ENCODE data around the gene OOSP4B. TPM values are rescaled to one million over a fixed set of nuclear protein-coding genes. Genes with fewer than 3 reads are reported as not detected.

OOSP4B gene
- total and polyA plus RNA-seq, 2 donors (not counting 1 experiment from before 2014, with no cell fraction given) = not detected

DNA sequence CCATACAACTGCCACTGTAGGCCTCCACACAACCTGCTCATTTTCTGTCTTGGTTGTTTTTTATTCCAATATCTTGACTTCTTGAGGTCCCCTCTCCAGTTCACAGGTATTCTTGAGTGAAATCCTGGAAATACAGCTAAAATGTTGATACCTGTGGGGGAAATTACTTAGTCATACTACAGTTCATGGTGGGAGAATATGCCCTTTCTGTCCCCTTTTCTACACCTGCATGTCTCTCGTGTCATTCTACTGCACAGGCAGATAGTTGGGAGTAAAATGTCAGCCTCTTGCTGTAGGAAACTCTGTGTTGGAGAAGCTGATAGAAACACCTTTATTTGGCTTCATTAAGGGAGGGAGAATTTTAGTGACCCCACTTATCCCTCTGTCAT, 48.6 kb upstream of the OOSP4B start:
- H3K27ac ChIP-seq (ENCODE audit: low read length in 2 of 2) = no peak overlapping the region
- CTCF ChIA-PET = no interaction called here
- H4K20me1 ChIP-seq (ENCODE audit: control insufficient read depth, insufficient read depth, low read length, poor library complexity, severe bottlenecking) = no peaks in the 10 kb centered on the region
- intact Hi-C loops (cut with micrococcal nuclease) = no loop called here
- no peaks in the 10 kb centered on the region for H3K4me1 ChIP-seq (ENCODE audit: control insufficient read depth in 2 of 2, insufficient read depth in 2 of 2, low read length in 2 of 2)
- H3K9me3 Mint-ChIP-seq (ENCODE audit: insufficient read depth) = no peaks in the 10 kb centered on the region
- H3K36me3 ChIP-seq (replicated peaks in 1 of 2; ENCODE audit: control extremely low read depth in 1 of 2, control insufficient read depth in 1 of 2, extremely low read depth in 1 of 2, insufficient read depth in 2 of 2, low read length in 1 of 2) = no peaks in the 10 kb centered on the region
- no peak for TF ChIP-seq EZH2 (IDR thresholded peaks at IDR 0.05; ENCODE audit: borderline replicate concordance, insufficient read depth, low read depth, low read length, poor library complexity, severe bottlenecking)
- TF ChIP-seq, protein P1, sequence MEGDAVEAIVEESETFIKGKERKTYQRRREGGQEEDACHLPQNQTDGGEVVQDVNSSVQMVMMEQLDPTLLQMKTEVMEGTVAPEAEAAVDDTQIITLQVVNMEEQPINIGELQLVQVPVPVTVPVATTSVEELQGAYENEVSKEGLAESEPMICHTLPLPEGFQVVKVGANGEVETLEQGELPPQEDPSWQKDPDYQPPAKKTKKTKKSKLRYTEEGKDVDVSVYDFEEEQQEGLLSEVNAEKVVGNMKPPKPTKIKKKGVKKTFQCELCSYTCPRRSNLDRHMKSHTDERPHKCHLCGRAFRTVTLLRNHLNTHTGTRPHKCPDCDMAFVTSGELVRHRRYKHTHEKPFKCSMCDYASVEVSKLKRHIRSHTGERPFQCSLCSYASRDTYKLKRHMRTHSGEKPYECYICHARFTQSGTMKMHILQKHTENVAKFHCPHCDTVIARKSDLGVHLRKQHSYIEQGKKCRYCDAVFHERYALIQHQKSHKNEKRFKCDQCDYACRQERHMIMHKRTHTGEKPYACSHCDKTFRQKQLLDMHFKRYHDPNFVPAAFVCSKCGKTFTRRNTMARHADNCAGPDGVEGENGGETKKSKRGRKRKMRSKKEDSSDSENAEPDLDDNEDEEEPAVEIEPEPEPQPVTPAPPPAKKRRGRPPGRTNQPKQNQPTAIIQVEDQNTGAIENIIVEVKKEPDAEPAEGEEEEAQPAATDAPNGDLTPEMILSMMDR (IDR thresholded peaks at IDR 0.05) = no peak
- POLR2A ChIA-PET = no interaction called here
- H3K27ac Mint-ChIP-seq = no peak overlapping the region
- no peak overlapping the region for H3K4me3 ChIP-seq (ENCODE audit: control extremely low read depth in 1 of 5, extremely low read depth in 1 of 5, insufficient read depth in 1 of 5, low read depth in 2 of 5, low read length in 4 of 5)
- WGBS (ENCODE audit: insufficient coverage) = no CpG with 5 or more reads among the region's 1 CpG
- H3K4me2 ChIP-seq (replicated peaks; ENCODE audit: low read depth, low read length, poor library complexity, severe bottlenecking) = no peak overlapping the region
- H3K27me3 ChIP-seq (replicated peaks in 1 of 4; ENCODE audit: control extremely low read depth in 1 of 4, control insufficient read depth in 3 of 4, insufficient read depth in 4 of 4, low read length in 3 of 4) = no peaks in the 10 kb centered on the region
- H3K9ac ChIP-seq (ENCODE audit: low read length) = no peak overlapping the region
- H3K27me3 Mint-ChIP-seq = peaks cover 26% of the 10 kb centered on the region
- ATAC-seq (ENCODE audit: low read depth) (no peak), DNase-seq (no peak)
- H2AFZ ChIP-seq (ENCODE audit: insufficient read depth, low read depth, low read length, poor library complexity, severe bottlenecking) = no peak overlapping the region
- no peaks in the 10 kb centered on the region for H3K79me2 ChIP-seq (ENCODE audit: control insufficient read depth, insufficient read depth, low read length)
- H3K9me3 ChIP-seq (ENCODE audit: control extremely low read depth in 1 of 3, control insufficient read depth in 2 of 3, insufficient read depth in 1 of 3, low read length in 2 of 3) = no peaks in the 10 kb centered on the region
- H3K4me3 Mint-ChIP-seq = no peak overlapping the region
- H3K4me1 Mint-ChIP-seq = no peaks in the 10 kb centered on the region

DNA sequence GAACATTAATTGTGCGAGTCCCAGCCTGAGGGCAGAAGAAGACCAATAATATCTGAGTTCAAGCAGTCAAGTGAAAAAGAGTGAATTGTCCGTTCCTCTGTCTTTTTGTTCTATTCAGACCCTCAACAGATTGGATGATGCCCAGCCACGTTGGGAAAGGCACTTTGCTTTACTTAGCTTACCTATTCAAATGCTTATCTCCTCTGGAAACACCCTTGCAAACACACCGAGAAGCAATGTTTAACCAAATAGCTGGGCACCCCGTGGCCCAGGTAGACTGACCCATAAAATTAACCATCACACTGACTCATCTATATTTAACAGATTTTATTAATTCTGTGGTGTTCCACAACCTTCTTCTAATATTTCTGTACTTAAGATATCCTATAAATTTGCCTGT, 43.9 kb upstream of the OOSP4B start:
- ATAC-seq (ENCODE audit: low read depth) (no peak), DNase-seq (no peak)
- no peak overlapping the region for H3K27ac ChIP-seq (ENCODE audit: low read length in 2 of 2)
- POLR2A ChIA-PET = no interaction called here
- no peaks in the 10 kb centered on the region for H3K36me3 ChIP-seq (replicated peaks in 1 of 2; ENCODE audit: control extremely low read depth in 1 of 2, control insufficient read depth in 1 of 2, extremely low read depth in 1 of 2, insufficient read depth in 2 of 2, low read length in 1 of 2)
- no peaks in the 10 kb centered on the region for H3K9me3 ChIP-seq (ENCODE audit: control extremely low read depth in 1 of 3, control insufficient read depth in 2 of 3, insufficient read depth in 1 of 3, low read length in 2 of 3)
- intact Hi-C loops (cut with micrococcal nuclease) = no loop called here
- Mint-ChIP-seq H3K4me3 (no peak overlapping the region), H3K27ac (no peak overlapping the region), H3K27me3 (peaks cover 14% of the 10 kb centered on the region), H3K9me3 (ENCODE audit: insufficient read depth) (no peaks in the 10 kb centered on the region), H3K4me1 (no peaks in the 10 kb centered on the region)
- no peaks in the 10 kb centered on the region for H4K20me1 ChIP-seq (ENCODE audit: control insufficient read depth, insufficient read depth, low read length, poor library complexity, severe bottlenecking)
- TF ChIP-seq EZH2 (IDR thresholded peaks at IDR 0.05; ENCODE audit: borderline replicate concordance, insufficient read depth, low read depth, low read length, poor library complexity, severe bottlenecking) = no peak
- TF ChIP-seq, protein P1 (IDR thresholded peaks at IDR 0.05) = no peak
- CTCF ChIA-PET = no interaction called here
- 84% methylated on average over 4 of the region's 5 CpGs for WGBS (ENCODE audit: insufficient coverage)
- no peak overlapping the region for H3K4me2 ChIP-seq (replicated peaks; ENCODE audit: low read depth, low read length, poor library complexity, severe bottlenecking)
- no peaks in the 10 kb centered on the region for H3K79me2 ChIP-seq (ENCODE audit: control insufficient read depth, insufficient read depth, low read length)
- H2AFZ ChIP-seq (ENCODE audit: insufficient read depth, low read depth, low read length, poor library complexity, severe bottlenecking) = no peak overlapping the region
- H3K27me3 ChIP-seq (replicated peaks in 1 of 4; ENCODE audit: control extremely low read depth in 1 of 4, control insufficient read depth in 3 of 4, insufficient read depth in 4 of 4, low read length in 3 of 4) = no peaks in the 10 kb centered on the region
- no peaks in the 10 kb centered on the region for H3K4me1 ChIP-seq (ENCODE audit: control insufficient read depth in 2 of 2, insufficient read depth in 2 of 2, low read length in 2 of 2)
- H3K4me3 ChIP-seq (ENCODE audit: control extremely low read depth in 1 of 5, extremely low read depth in 1 of 5, insufficient read depth in 1 of 5, low read depth in 2 of 5, low read length in 4 of 5) = no peak overlapping the region
- H3K9ac ChIP-seq (ENCODE audit: low read length) = no peak overlapping the region

All from B cell (primary cell).